Upper lobe of right lung (tissue), 1 donor: ENCODE measurements around the gene DTNBP1. TPM values are rescaled to one million over a fixed set of nuclear protein-coding genes. Genes with fewer than 3 reads are reported as not detected.

Experiments used
- ATAC-seq: fragments of 200-7000 bp; cut with Tn5 transposase; one replicate; pipeline ENCODE4 v1.9.1; 2020; ENCODE audit warnings: mild to moderate bottlenecking, moderate library complexity
- DNase-seq: peaks from one replicate; pipeline ENCODE4 v3.0.0-alpha.2; 2020
- H3K27ac ChIP-seq: fragments of 200-600 bp; one replicate; pipeline ENCODE4 v1.8.0; 2022
- H3K27me3 ChIP-seq: fragments of 200-600 bp; one replicate; pipeline ENCODE4 v1.8.0; 2022; ENCODE audit warnings: mild to moderate bottlenecking
- H3K36me3 ChIP-seq: fragments of 200-600 bp; one replicate; pipeline ENCODE4 v1.8.0; 2022
- H3K4me1 ChIP-seq: fragments of 200-600 bp; one replicate; pipeline ENCODE4 v1.8.0; 2022
- H3K4me3 ChIP-seq: fragments of 200-600 bp; one replicate; pipeline ENCODE4 v1.8.0; 2022; ENCODE audit warnings: mild to moderate bottlenecking
- H3K9me3 ChIP-seq: fragments of 200-600 bp; one replicate; pipeline ENCODE4 v1.8.0; 2022
- intact Hi-C: fragments of 100-400 bp; cut with DNase I; formaldehyde crosslinking; loops from one replicate; pipeline ENCODE4 v1.11.0; 2022
- total RNA-seq: library from RNA; stranded (reverse); fragmentation: NEBNext Ultra II Directional; extraction: Animal tissue kit (Norgen Biotek cat#: 25700); gene quantifications from one replicate; pipeline ENCODE4 v1.2.1, GENCODE V29; 2021
- TF ChIP-seq, protein P1 (sequence below): fragments of 200-600 bp; IDR thresholded peaks from one replicate; pipeline ENCODE4 v1.8.0; 2022; ENCODE audit warnings: antibody characterized with exemption
- donor health status: DM: no; HTN: yes; CAD: no; lungs with severe emphysema.

Gene DTNBP1
- total RNA-seq, 1 donor from 2014 or later: 25.9 TPM

DNA sequence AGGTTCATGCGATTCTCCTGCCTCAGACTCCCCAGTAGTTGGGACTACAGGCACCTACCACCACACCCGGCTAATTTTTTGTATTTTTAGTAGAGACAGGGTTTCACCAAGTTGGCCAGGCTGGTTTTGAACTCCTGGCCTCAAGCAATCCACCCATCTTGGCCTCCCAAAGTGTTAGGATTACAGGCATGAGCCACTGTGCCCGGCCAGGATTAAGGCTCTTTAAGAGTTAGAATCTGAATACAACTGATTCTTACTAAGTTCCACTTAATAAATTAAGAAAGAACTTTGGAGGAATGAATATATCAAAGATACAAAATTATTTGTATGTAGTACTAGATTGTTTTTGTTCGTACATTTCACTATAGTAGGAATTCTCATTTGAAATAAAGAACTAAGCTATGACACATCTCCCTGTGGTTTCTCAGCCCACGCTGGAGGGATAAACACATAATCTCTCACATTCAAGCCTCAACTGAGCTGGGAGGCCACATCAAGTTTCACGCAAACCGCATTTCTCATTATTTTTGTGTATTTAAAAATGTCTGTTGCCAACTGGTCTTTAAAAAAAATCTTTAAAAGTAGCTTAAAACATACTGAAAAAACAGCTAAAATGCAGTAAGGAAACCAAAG lies 34.2 kb downstream of the DTNBP1 start:
- H3K27me3 ChIP-seq: no peaks in the 10 kb centered on the region
- ATAC-seq (peak; percentile 65), DNase-seq (no peak)
- intact Hi-C loops: loop anchor here (10.0 kb wide), 1 partner anchor 114 kb away; no protein-coding TSS in a partner anchor
- TF ChIP-seq, protein P1, sequence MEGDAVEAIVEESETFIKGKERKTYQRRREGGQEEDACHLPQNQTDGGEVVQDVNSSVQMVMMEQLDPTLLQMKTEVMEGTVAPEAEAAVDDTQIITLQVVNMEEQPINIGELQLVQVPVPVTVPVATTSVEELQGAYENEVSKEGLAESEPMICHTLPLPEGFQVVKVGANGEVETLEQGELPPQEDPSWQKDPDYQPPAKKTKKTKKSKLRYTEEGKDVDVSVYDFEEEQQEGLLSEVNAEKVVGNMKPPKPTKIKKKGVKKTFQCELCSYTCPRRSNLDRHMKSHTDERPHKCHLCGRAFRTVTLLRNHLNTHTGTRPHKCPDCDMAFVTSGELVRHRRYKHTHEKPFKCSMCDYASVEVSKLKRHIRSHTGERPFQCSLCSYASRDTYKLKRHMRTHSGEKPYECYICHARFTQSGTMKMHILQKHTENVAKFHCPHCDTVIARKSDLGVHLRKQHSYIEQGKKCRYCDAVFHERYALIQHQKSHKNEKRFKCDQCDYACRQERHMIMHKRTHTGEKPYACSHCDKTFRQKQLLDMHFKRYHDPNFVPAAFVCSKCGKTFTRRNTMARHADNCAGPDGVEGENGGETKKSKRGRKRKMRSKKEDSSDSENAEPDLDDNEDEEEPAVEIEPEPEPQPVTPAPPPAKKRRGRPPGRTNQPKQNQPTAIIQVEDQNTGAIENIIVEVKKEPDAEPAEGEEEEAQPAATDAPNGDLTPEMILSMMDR: no peak
- peaks cover 8% of the 10 kb centered on the region for H3K4me1 ChIP-seq
- no peak overlapping the region for H3K4me3 ChIP-seq
- no peaks in the 10 kb centered on the region for H3K9me3 ChIP-seq
- H3K27ac ChIP-seq: no peak overlapping the region
- H3K36me3 ChIP-seq: no peaks in the 10 kb centered on the region

DNA sequence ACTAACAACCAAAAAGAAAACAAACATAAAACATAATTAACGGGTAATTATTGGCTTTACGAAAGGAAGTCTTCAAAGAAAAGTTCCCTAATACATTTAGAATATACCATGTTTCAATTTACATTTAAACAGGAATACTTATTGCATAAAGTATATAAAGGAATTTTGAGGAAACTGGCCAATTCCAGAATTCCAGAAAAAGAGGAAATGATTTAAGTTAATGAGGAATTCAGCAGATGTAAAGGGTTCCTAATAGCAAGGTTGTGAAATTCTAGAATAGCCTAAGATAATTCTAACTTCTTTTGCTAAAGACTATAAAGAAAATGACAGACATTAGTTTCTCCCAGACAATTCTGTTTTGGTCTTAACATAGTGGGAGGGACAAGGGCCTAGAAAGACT lies 35.0 kb downstream of the DTNBP1 start:
- Histone ChIP-seq H3K36me3 (no peaks in the 10 kb centered on the region), H3K27ac (no peak overlapping the region), H3K27me3 (no peaks in the 10 kb centered on the region), H3K4me3 (no peak overlapping the region), H3K4me1 (peaks cover 16% of the 10 kb centered on the region), H3K9me3 (no peaks in the 10 kb centered on the region)
- TF ChIP-seq, protein P1: no peak
- no peak for ATAC-seq
- no peak for DNase-seq
- intact Hi-C loops: loop anchor here (10.0 kb wide), 1 partner anchor 113 kb away; no protein-coding TSS in a partner anchor

DNA sequence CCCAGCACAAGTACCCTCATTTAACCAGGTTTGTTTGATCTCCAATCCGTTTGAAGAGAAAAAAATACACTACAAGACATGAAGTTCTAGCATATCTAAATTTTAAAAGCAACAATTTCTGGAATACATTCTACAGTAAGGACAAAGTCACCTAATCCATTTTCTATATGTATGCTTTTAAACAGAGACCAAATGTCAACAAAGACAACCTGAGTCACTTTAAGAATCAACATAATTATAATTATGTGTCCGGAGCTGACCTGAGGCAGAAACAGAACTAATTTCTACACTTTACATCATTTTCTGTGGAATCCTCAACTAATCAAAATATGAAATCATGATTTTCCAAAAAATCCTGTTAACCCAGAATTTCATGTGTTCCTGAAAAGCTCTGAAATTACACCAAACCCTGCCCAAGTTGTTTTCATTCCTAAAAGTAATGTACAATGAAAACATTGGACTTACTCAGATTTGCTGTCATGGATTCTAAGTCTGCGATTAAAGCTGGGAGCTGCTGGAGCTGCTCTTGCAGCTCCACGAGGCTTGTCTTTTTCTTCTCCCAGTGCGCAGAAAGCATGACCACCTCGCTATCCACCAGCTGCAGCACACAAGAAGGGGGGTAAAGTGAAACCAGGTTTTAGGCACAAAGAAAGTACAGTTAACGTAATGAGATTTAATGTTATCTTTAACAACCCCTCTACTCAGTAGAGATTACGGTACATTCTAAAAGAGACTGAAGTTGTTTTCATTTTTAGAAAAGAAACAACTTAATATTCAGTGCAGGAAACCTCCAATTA lies 35.8 kb downstream of the DTNBP1 start:
- TF ChIP-seq, protein P1: no peak
- H3K4me1 ChIP-seq: peaks cover 24% of the 10 kb centered on the region
- intact Hi-C loops: loop anchor here (10.0 kb wide), 1 partner anchor 112 kb away; no protein-coding TSS in a partner anchor
- no peak for ATAC-seq
- H3K4me3 ChIP-seq: no peak overlapping the region
- H3K27ac ChIP-seq: no peak overlapping the region
- DNase-seq: no peak
- H3K27me3 ChIP-seq: no peaks in the 10 kb centered on the region
- H3K9me3 ChIP-seq: no peaks in the 10 kb centered on the region
- no peaks in the 10 kb centered on the region for H3K36me3 ChIP-seq

DNA sequence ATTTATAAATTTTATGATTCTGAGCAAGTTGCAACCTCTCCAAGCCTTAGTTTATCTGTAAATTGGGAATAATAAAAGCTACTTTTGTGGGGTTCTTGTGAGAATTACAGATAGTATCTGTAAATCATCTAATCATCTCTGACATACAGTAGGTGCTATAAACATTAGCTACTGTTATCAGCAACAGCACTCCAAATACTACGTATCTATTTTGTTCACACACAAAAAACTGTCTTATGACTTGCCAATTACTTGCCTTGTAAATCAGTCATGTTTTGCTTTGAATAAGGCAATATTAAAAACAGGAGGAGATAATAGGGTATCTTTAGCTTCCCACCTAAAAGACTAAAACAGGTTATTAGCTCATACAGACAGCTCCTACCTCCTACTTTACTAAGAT lies 36.7 kb downstream of the DTNBP1 start:
- ATAC-seq (no peak), DNase-seq (no peak)
- intact Hi-C loops: loop anchor here (10.0 kb wide), 1 partner anchor 111 kb away; no protein-coding TSS in a partner anchor
- Histone ChIP-seq H3K4me1 (peaks cover 32% of the 10 kb centered on the region), H3K4me3 (no peak overlapping the region), H3K36me3 (no peaks in the 10 kb centered on the region), H3K27ac (no peak overlapping the region), H3K9me3 (no peaks in the 10 kb centered on the region), H3K27me3 (no peaks in the 10 kb centered on the region)
- TF ChIP-seq, protein P1: no peak

DNA sequence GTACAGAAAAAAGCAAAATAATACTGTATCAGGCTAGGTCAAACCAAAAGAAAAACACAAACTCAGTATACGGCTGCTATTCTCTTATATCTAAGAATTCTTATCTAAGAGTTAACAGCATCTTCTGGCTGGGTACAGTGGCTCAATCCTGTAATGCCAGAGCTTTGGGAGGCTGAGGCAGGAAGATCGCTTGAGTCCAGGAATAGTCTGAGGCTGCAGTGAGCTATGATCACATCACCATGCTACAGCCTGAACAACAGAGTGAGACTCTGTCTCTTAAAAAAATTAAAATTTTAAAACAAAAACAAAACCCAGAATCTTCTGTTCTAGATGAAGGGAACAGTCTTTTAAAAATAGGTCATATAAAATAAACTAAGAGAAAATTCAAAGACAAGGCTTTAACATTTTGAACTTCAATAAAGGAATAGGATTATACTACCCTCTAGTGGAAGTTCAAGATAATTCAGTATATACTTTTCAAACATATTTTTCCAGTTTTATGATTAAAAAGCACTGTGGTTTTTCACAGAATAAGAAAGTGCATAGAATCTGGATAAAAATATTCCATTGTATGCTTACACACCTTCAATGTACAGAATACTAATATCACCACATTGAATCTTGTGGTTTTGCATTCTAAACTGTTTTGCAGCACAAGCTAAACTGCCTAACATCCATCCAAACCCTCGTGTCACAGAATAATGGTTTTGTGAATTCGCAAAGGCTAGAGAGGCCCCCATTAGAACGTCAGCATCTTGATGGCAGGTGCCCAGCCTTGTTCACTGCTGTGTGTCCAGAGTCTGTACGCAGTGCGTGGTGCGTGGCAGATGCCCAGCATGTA lies 39.3 kb downstream of the DTNBP1 start:
- ATAC-seq (peak; percentile 35), DNase-seq (no peak)
- Histone ChIP-seq H3K4me1 (peaks cover 37% of the 10 kb centered on the region), H3K36me3 (no peaks in the 10 kb centered on the region), H3K27me3 (no peaks in the 10 kb centered on the region), H3K4me3 (no peak overlapping the region), H3K9me3 (no peaks in the 10 kb centered on the region), H3K27ac (no peak overlapping the region)
- TF ChIP-seq, protein P1: peak; percentile 78
- intact Hi-C loops: loop anchor here (10.0 kb wide), 1 partner anchor 109 kb away; no protein-coding TSS in a partner anchor
